Body of pancreas (tissue), 4 donors: ENCODE results near the gene FGFR3.

Experiments
- CTCF ChIP-seq, 7 experiments: fragments of 450-650 bp in 4 of 7; fragments of 200-600 bp in 3 of 7; sonication (generic) in 3 of 7; IDR thresholded peaks; one replicate each; pipeline ENCODE4 v1.5.1; 2016 to 2019; ENCODE audit warnings: antibody characterized with exemption in 7 of 7
- POLR2A ChIP-seq, 3 donors: fragments of 450-650 bp; IDR thresholded peaks; one replicate each; pipeline ENCODE4 v1.6.1; 2016; ENCODE audit warnings: antibody characterized with exemption in 3 of 3, mild to moderate bottlenecking in 2 of 3

GRCh38 chr4:1833307-1834046 lies 40.4 kb downstream of the FGFR3 start:
- TF ChIP-seq CTCF (IDR thresholded peaks at IDR 0.05): no peak
- TF ChIP-seq POLR2A (IDR thresholded peaks at IDR 0.05): no peak
